Stimulated activated CD4-positive, alpha-beta T cell treated with anti-CD3 and anti-CD28 coated beads, Interleukin-4, amount 100 ng/mL, for 4 hours (primary cell): ENCODE data around the gene MKRN2.
"Not testable (repeated sequence)": the region's sequence is repeated elsewhere in the genome, so short reads cannot be mapped to it uniquely, and the experiment has no call there.

Source experiments
- DNase-seq, 2 experiments: peaks; one replicate each; pipeline ENCODE4 v3.0.0-alpha.2; 2020

The MKRN2 gene

DNA sequence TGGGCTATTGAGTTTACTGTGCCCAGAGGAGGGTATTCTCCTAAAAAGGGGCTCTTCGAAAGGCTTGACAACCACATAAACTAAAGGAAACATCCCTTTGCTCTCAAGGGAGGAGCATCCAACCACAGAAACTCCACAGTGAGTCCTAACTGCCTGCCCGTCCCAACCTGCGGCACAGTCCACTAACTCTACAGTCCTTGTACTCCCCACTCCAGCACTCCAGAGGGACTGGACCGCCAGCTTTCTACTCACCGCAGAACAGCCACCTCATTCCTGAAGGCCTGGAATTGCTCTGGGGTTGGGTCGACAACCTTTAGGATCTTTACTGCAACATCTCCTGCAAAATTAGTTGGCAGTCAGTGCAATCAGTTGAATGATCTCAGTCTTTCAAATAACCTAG lies 34.6 kb downstream of the MKRN2 start:
- DNase-seq: no peak

DNA sequence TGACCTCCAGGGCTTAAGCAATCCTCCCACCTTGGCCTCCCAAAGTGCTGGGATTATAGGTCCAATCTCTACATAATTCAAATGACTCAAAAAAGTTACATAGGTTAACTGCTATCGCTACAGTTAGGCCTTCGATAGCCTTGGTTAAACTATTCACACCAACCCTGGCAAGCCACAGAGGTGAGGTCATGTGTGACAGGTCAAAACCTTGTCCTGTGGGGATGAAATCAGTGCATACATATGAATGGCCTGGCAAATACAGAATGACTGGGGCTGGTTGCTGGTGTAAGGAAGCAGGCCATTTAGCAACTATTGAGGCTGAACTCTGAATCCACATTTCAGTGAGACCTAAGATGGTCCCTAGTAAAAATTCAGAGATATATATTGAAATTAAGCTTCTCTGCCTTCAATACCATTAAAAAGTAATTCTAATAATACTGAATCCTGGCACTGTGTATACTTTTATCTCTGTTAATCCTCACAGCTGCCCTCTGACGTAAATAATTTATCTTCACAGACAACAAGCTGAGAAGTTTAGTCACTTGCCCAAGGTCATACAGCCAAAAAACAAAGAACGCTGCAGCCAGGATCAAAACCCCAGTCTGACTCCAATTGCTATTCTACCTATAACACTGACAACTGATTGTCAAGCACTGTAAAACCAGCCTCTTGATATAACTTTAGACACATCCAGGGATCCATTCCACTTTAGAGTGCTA lies 35.3 kb downstream of the MKRN2 start:
- DNase-seq: no peak

DNA sequence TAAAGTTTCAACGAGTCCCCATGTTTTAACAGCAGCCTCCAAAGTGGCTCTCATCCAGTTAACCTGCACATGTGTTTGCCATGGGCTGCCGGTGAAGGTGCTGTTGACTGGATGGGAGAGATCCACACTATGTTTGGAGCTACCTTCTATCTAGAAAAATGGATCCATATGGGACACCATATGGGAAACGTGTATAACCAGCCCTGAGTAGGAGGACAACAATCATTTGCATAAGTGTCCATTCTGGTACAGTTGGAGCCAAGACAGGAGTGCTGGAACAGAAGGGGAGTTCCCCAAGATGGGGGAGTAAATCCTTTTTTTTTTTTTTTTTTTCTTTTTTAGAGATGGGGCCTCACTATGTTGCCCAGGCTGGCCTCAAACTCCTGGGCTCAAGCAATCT lies 36.6 kb downstream of the MKRN2 start:
- DNase-seq: no peak

- DNase-seq: no peak
Measured at GRCh38 chr3:12598890-12599289, 42.0 kb downstream of the MKRN2 start.

GRCh38 chr3:12601072-12601471 lies 44.2 kb downstream of the MKRN2 start:
- DNase-seq: no peak

- DNase-seq: no peak
Measured at GRCh38 chr3:12603969-12604368, 47.1 kb downstream of the MKRN2 start.

DNA sequence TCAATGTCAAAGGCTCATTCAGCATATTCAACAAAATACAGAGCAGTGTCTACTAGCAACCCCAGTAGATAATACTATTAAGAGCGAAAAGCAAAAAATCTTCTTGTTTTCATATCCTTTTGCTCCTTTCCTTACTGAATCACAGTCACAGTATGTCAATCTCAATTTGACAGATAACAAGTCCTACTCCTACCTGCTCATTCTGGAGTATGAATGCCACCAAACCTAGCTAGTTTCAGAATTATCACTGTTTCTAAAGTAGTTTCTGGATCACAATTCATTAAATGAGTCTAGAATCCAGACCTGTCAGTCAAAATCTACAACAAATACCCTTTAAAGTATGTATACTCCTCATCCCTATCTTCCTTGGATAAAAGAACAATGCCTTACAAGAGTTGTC lies 51.5 kb downstream of the MKRN2 start:
- no peak for DNase-seq

DNA sequence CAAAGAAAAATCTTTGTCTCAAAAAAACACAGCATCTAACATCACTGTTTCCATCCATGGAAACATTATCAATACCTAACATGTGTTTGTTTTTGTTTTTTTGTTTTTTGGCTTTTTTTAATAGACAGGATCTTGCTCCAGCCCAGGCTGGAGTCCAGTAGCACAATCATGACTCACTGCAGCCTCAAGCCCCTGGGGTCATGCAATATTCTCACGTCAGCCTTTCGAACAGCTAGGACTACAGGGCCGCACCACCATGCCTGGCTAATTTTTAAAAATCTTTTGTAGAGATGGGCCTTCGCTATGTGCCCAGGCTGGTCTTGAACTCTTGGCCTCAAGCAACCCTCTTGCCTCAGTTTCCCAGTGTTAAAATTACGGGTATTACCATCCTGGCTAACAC lies 54.2 kb downstream of the MKRN2 start:
- no peak for DNase-seq

DNA sequence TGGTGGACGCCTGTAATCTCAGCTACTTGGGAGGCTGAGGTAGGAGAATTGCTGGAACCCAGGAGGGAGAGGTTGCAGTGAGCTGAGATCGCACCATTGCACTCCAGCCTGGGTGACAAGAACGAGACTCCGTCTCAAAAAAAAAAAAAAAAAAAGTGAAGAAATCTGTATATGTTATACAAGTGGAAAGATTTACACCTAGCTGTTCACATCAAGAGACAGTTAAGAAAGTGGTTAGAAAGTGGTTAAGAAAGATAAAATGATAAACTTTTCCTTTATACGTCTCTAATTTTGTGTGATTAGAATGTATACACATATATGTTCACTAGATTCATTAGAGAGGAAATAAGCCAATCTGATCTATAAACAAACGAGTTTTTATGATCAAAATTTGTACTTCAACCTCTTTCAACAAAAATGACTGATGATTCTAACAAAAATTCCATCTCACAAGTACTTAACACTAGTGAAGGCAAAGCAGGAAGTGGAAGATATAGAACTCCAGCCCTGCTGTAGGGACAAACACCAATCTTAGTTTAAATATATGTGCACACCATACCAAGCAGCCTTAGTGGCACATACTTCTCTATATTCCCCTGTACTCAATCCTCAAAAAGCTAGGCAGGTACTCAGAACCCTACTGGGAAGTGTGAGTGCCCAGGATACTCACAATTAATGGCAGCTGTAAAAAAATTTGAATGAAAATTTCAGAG lies 55.8 kb downstream of the MKRN2 start:
- DNase-seq: no peak

GRCh38 chr3:12613250-12613649 lies 56.4 kb downstream of the MKRN2 start:
- DNase-seq: peak in 1 of 2 experiments; percentile 6

GRCh38 chr3:12615266-12615665 lies 58.4 kb downstream of the MKRN2 start:
- DNase-seq: no peak

GRCh38 chr3:12618426-12618825 lies 61.5 kb downstream of the MKRN2 start:
- DNase-seq: no peak

DNA sequence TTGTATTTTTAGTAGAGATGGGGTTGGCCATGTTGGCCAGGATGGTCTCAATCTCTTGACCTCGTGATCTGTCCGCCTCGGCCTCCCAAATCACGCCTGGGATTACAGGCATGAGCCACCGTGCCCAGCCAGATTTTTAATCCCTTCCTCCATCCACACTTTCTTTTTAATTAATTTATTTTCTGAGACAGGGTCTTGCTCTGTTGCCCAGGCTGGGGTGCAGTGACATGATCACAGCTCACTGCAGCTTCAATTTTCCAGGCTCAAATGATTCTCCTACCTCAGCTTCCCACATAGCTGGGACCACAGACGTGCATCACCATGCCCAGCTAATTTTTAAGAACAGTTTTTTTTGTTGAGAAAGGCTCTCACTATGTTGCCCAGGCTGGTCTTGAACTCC lies 63.4 kb downstream of the MKRN2 start:
- no peak for DNase-seq

- no peak for DNase-seq
Measured at GRCh38 chr3:12620729-12621128, 63.8 kb downstream of the MKRN2 start.

GRCh38 chr3:12622335-12622734 lies 65.4 kb downstream of the MKRN2 start:
- DNase-seq: no peak

- no peak for DNase-seq
Measured at GRCh38 chr3:12624056-12624455, 67.2 kb downstream of the MKRN2 start.

DNA sequence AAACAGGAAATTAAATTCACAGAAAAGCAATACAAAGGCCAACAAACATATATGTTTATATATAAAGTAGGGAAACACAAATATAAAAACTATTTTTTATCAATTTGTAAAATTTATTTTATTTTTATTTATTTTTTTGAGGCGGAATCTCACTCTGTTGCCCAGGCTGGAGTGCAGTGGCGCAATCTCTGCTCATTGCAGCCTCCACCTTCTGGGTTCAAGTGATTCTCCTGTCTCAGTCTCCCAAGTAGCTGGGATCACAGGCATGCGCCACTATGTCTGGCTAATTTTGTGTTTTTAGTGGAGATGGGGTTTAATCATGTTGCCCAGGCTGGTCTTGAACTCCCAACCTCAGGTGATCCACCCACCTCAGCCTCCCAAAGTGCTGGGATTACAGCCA lies 68.1 kb downstream of the MKRN2 start:
- DNase-seq: not testable (repeated sequence)

- no peak for DNase-seq
Measured at GRCh38 chr3:12627370-12627769, 70.5 kb downstream of the MKRN2 start.

- DNase-seq: no peak
Measured at GRCh38 chr3:12628813-12629212, 71.9 kb downstream of the MKRN2 start.

DNA sequence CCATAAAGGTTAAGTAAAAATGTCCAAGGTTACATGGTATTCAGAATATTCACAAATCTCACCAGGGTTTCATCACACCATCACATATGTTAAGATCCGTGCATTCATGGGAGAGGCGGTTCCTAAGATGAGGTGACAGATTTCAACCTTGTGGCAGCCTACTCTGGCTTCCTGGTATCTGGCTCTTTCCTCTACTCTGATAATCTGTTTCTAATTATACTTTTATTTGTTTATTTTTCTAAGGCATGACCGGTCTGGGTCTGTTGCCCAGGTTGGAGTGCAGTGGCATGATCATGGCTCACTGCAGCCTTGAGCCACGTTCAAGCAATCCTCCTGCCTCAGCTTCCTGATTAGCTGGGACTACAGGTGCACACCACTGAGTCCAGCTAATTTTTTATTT lies 72.7 kb downstream of the MKRN2 start:
- no peak for DNase-seq

- DNase-seq: no peak
Measured at GRCh38 chr3:12630292-12630691, 73.4 kb downstream of the MKRN2 start.

GRCh38 chr3:12630843-12631242 lies 74.0 kb downstream of the MKRN2 start:
- not testable (repeated sequence) for DNase-seq

- DNase-seq: no peak
Measured at GRCh38 chr3:12632523-12632922, 75.6 kb downstream of the MKRN2 start.

DNA sequence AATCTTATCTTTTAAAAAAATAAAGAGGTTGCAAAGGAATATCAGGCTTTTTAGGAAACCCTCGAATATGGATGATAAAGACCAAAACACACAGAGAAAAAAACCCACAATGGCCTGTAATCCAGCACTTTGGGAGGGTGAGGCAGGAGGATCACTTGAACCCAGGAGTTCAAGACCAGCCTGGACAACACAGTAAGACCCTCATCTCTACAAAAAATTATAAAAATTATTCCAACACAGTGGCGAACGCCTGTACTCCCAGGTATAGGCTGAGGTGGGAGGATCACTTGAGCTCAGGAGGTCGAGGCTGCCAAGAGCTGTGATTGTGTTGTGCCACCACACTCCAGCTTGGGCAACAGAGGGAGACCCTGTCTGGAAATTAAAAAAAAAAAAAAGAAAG lies 76.2 kb downstream of the MKRN2 start:
- no peak for DNase-seq
